Brain microvascular endothelial cell (primary cell): ENCODE results near the gene IRX2.

ENCODE experiments used
- DNase-seq: peaks from one replicate; pipeline ENCODE4 v3.0.0-alpha.2; 2020
- H3K27ac ChIP-seq: fragments of 250-450 bp; sonication (Bioruptor Pico); 2 replicates; pipeline ENCODE4 v1.5.1; 2020; ENCODE audit warnings: mild to moderate bottlenecking, moderate library complexity
- H3K27me3 ChIP-seq: fragments of 250-450 bp; sonication (Bioruptor Pico); replicated peaks from 2 replicates; pipeline ENCODE4 v1.5.1; 2020; ENCODE audit warnings: mild to moderate bottlenecking
- H3K36me3 ChIP-seq: fragments of 250-450 bp; sonication (Bioruptor Pico); replicated peaks from 2 replicates; pipeline ENCODE4 v1.5.1; 2020; ENCODE audit warnings: mild to moderate bottlenecking
- H3K4me3 ChIP-seq: 2 replicates; pipeline ENCODE4 v1.5.1; 2011; ENCODE audit warnings: low read depth, mild to moderate bottlenecking, control low read depth, low read length, moderate library complexity
- CTCF ChIP-seq: IDR thresholded peaks from 2 replicates; pipeline ENCODE4 v1.5.1; 2011; ENCODE audit warnings: low read depth, mild to moderate bottlenecking, moderate library complexity, low read length, control low read depth, inconsistent platforms; ENCODE audit errors: missing control alignments
- in situ Hi-C: cut with HindIII; loops from 2 replicates; pipeline ENCODE4 v1.10.0; 2017; ENCODE audit warnings: low sequenced_read_pairs, low pct_ligation_motif_present

The IRX2 gene

GRCh38 chr5:2729189-2729588, 22.3 kb downstream of the IRX2 start:
- Histone ChIP-seq H3K4me3 (no peak overlapping the region), H3K27ac (no peak overlapping the region), H3K27me3 (no peaks in the 10 kb centered on the region), H3K36me3 (no peaks in the 10 kb centered on the region)
- in situ Hi-C loops, result no loop called here
- no peak for TF ChIP-seq CTCF
- no peak for DNase-seq

- Histone ChIP-seq H3K27ac (no peak overlapping the region), H3K27me3 (no peaks in the 10 kb centered on the region), H3K36me3 (no peaks in the 10 kb centered on the region), H3K4me3 (no peak overlapping the region)
- no peak for TF ChIP-seq CTCF
- in situ Hi-C loops, result no loop called here
- DNase-seq, result no peak
Observed at GRCh38 chr5:2727550-2727949, 23.9 kb downstream of the IRX2 start.

- Histone ChIP-seq H3K27me3 (no peaks in the 10 kb centered on the region), H3K4me3 (no peak overlapping the region), H3K36me3 (no peaks in the 10 kb centered on the region), H3K27ac (no peak overlapping the region)
- no peak for DNase-seq
- in situ Hi-C loops, result no loop called here
- TF ChIP-seq CTCF, result no peak
Observed at GRCh38 chr5:2725980-2726765, 25.3 kb downstream of the IRX2 start.

- no peak overlapping the region for H3K4me3 ChIP-seq
- H3K36me3 ChIP-seq, result no peaks in the 10 kb centered on the region
- in situ Hi-C loops, result no loop called here
- no peak for TF ChIP-seq CTCF
- H3K27ac ChIP-seq, result no peak overlapping the region
- H3K27me3 ChIP-seq, result no peaks in the 10 kb centered on the region
- no peak for DNase-seq
Observed at GRCh38 chr5:2724831-2725230, 26.6 kb downstream of the IRX2 start.

- Histone ChIP-seq H3K27me3 (no peaks in the 10 kb centered on the region), H3K36me3 (no peaks in the 10 kb centered on the region), H3K4me3 (no peak overlapping the region), H3K27ac (no peak overlapping the region)
- in situ Hi-C loops, result no loop called here
- no peak for DNase-seq
- TF ChIP-seq CTCF, result no peak
Observed at GRCh38 chr5:2724031-2724581, 27.4 kb downstream of the IRX2 start.

- Histone ChIP-seq H3K4me3 (no peak overlapping the region), H3K36me3 (no peaks in the 10 kb centered on the region), H3K27me3 (no peaks in the 10 kb centered on the region), H3K27ac (no peak overlapping the region)
- no peak for DNase-seq
- no peak for TF ChIP-seq CTCF
- in situ Hi-C loops, result no loop called here
Observed at GRCh38 chr5:2722901-2723300, 28.6 kb downstream of the IRX2 start.
